Measurements from ENCODE around the gene SYPL1.

Gene SYPL1

GRCh38 chr7:106121189-106121810, 9.2 kb upstream of the SYPL1 start:
- H3K27ac ChIP-seq (replicated peaks) = no peak overlapping the region
- no peak for DNase-seq (ENCODE audit: low read depth in 1 of 2, low spot score in 1 of 2)

GRCh38 chr7:106120500-106120899, 8.4 kb upstream of the SYPL1 start:
- Histone ChIP-seq H3K4me3 (replicated peaks; ENCODE audit: insufficient read depth, low read length) (no peak overlapping the region), H3K27me3 (ENCODE audit: insufficient read depth, poor library complexity, severe bottlenecking) (no peaks in the 10 kb centered on the region), H3K27ac (replicated peaks) (no peak overlapping the region)
- TF ChIP-seq REST (IDR thresholded peaks at IDR 0.05; ENCODE audit: insufficient replicate concordance, low read depth) = no peak
- TF ChIP-seq SPI1 (IDR thresholded peaks at IDR 0.05; ENCODE audit: borderline replicate concordance, low read depth) = no peak
- no peak for TF ChIP-seq POLR2AphosphoS5 (IDR thresholded peaks at IDR 0.05; ENCODE audit: low read depth)
- no peak for TF ChIP-seq CTCF (IDR thresholded peaks at IDR 0.05; ENCODE audit: insufficient read depth, low read length)
- no peak for TF ChIP-seq GABPA (IDR thresholded peaks at IDR 0.05; ENCODE audit: low read depth)
- DNase-seq (ENCODE audit: low read depth in 1 of 2, low spot score in 1 of 2) = no peak

More at GRCh38 chr7:106121189-106121810, 9.2 kb upstream of the SYPL1 start:
- no peaks in the 10 kb centered on the region for H3K27me3 ChIP-seq (ENCODE audit: insufficient read depth, poor library complexity, severe bottlenecking)
- H3K4me3 ChIP-seq (replicated peaks; ENCODE audit: insufficient read depth, low read length) = no peak overlapping the region
- TF ChIP-seq SPI1 (IDR thresholded peaks at IDR 0.05; ENCODE audit: borderline replicate concordance, low read depth) (no peak), CTCF (IDR thresholded peaks at IDR 0.05; ENCODE audit: insufficient read depth, low read length) (no peak), REST (IDR thresholded peaks at IDR 0.05; ENCODE audit: insufficient replicate concordance, low read depth) (no peak), GABPA (IDR thresholded peaks at IDR 0.05; ENCODE audit: low read depth) (no peak), POLR2AphosphoS5 (IDR thresholded peaks at IDR 0.05; ENCODE audit: low read depth) (no peak)

- no peak for DNase-seq (ENCODE audit: low read depth in 1 of 2, low spot score in 1 of 2)
- Histone ChIP-seq H3K27me3 (ENCODE audit: insufficient read depth, poor library complexity, severe bottlenecking) (no peaks in the 10 kb centered on the region), H3K27ac (replicated peaks) (no peak overlapping the region), H3K4me3 (replicated peaks; ENCODE audit: insufficient read depth, low read length) (no peak overlapping the region)
- TF ChIP-seq SPI1 (IDR thresholded peaks at IDR 0.05; ENCODE audit: borderline replicate concordance, low read depth) (no peak), POLR2AphosphoS5 (IDR thresholded peaks at IDR 0.05; ENCODE audit: low read depth) (no peak), REST (IDR thresholded peaks at IDR 0.05; ENCODE audit: insufficient replicate concordance, low read depth) (no peak), CTCF (IDR thresholded peaks at IDR 0.05; ENCODE audit: insufficient read depth, low read length) (no peak), GABPA (IDR thresholded peaks at IDR 0.05; ENCODE audit: low read depth) (no peak)
Observed at GRCh38 chr7:106119719-106120118, 7.6 kb upstream of the SYPL1 start.

Data from HL-60 (cell line).